Measurements from ENCODE around the gene DONSON. TPM values are rescaled to one million over a fixed set of nuclear protein-coding genes. Genes with fewer than 3 reads are reported as not detected.

The DONSON gene
- total and polyA plus RNA-seq, 2 of the 13 experiments (the other 11 are each of a cell fraction or from before 2014, with no cell fraction given), result 35.4 to 63.6 TPM

GRCh38 chr21:33542640-33543504 is 45.6 kb downstream of the DONSON start, which contains the start of gene SON (continued):
- TF ChIP-seq, protein P1, sequence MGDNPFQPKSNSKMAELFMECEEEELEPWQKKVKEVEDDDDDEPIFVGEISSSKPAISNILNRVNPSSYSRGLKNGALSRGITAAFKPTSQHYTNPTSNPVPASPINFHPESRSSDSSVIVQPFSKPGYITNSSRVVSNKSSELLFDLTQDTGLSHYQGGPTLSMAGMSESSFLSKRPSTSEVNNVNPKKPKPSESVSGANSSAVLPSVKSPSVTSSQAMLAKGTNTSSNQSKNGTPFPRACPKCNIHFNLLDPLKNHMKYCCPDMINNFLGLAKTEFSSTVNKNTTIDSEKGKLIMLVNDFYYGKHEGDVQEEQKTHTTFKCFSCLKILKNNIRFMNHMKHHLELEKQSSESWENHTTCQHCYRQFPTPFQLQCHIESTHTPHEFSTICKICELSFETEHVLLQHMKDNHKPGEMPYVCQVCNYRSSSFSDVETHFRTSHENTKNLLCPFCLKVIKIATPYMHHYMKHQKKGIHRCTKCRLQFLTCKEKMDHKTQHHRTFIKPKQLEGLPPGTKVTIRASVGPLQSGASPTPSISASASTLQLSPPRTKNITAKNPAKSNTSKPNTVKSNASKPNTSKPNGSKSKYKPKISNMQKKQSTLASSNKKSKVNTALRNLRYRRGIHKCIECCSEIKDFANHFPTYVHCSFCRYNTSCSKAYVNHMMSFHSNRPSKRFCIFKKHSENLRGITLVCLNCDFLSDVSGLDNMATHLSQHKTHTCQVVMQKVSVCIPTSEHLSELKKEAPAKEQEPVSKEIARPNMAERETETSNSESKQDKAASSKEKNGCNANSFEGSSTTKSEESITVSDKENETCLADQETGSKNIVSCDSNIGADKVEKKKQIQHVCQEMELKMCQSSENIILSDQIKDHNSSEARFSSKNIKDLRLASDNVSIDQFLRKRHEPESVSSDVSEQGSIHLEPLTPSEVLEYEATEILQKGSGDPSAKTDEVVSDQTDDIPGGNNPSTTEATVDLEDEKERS (CRISPR knock-in tag; IDR thresholded peaks at IDR 0.05), result peak; percentile 58; the same call in 1 of the 2 replicates
- TF ChIP-seq HOXD1 (CRISPR knock-in tag; IDR thresholded peaks at IDR 0.05), result no peak
- peak; percentile 67; the same call in 1 of the 2 replicates for TF ChIP-seq ZNF598 (CRISPR knock-in tag; IDR thresholded peaks at IDR 0.05; ENCODE audit: borderline replicate concordance)
- TF ChIP-seq HNRNPUL1 (IDR thresholded peaks at IDR 0.05; ENCODE audit: low read depth, low read length), result no peak
- TF ChIP-seq NFE2L1 (CRISPR knock-in tag; IDR thresholded peaks at IDR 0.05; ENCODE audit: borderline replicate concordance), result no peak
- peak; percentile 74; the same call in 1 of the 2 replicates for TF ChIP-seq ZNF138 (CRISPR knock-in tag; IDR thresholded peaks at IDR 0.05; ENCODE audit: low read depth)
- no peak for TF ChIP-seq HNF4A (CRISPR knock-in tag; IDR thresholded peaks at IDR 0.05)
- TF ChIP-seq ZNF451 (CRISPR knock-in tag; IDR thresholded peaks at IDR 0.05), result peak; percentile 55; the same call in 1 of the 2 replicates
- peak; percentile 44 for TF ChIP-seq HDAC1 (CRISPR knock-in tag; IDR thresholded peaks at IDR 0.05)
- TF ChIP-seq ZC3H13 (CRISPR knock-in tag; IDR thresholded peaks at IDR 0.05), result 0 out of 2 replicates have a peak, but pooled peaks have one; percentile 9
- TF ChIP-seq BORCS8-MEF2B (CRISPR knock-in tag; IDR thresholded peaks at IDR 0.05), result no peak; the same call in 1 of the 2 replicates
- no peak for TF ChIP-seq CCAR2 (optimal IDR thresholded peaks at IDR 0.05; ENCODE audit: low read depth, low read length)
- TF ChIP-seq ZNF564 (CRISPR knock-in tag; IDR thresholded peaks at IDR 0.05), result 0 out of 2 replicates have a peak, but pooled peaks have one; percentile 16
- TF ChIP-seq ZBTB8A (CRISPR knock-in tag; IDR thresholded peaks at IDR 0.05; ENCODE audit: borderline replicate concordance, low read depth), result no peak
- peak; percentile 10; the same call in 1 of the 2 replicates for TF ChIP-seq AHR (CRISPR knock-in tag; IDR thresholded peaks at IDR 0.05)
- peak; percentile 50; the same call in 1 of the 2 replicates for TF ChIP-seq DR1 (CRISPR knock-in tag; IDR thresholded peaks at IDR 0.05)
- 0 out of 2 replicates have a peak, but pooled peaks have one; percentile 20 for TF ChIP-seq ZNF264 (CRISPR knock-in tag; IDR thresholded peaks at IDR 0.05)
- no peak for TF ChIP-seq ZNF343 (CRISPR knock-in tag; IDR thresholded peaks at IDR 0.05)
- TF ChIP-seq RAD51 (IDR thresholded peaks at IDR 0.05; ENCODE audit: borderline replicate concordance), result no peak
